Liver (tissue), 3 donors: ENCODE data around the gene FER.
"Not testable (repeated sequence)": the region's sequence is repeated elsewhere in the genome, so short reads cannot be mapped to it uniquely, and the experiment has no call there.

ENCODE experiments used
- ATF3 ChIP-seq: IDR thresholded peaks from 2 replicates; pipeline ENCODE4 v1.6.1; 2016; ENCODE audit warnings: antibody characterized with exemption
- CTCF ChIP-seq: fragments of 150-350 bp; IDR thresholded peaks from 2 replicates; pipeline ENCODE4 v1.5.1; 2017; ENCODE audit warnings: improper control_type of control experiment, low read depth, low read length; ENCODE audit not compliant: missing input control
- GABPA ChIP-seq, 2 donors: IDR thresholded peaks in 1 of 2; conservative IDR thresholded peaks in 1 of 2; 2 replicates each; pipeline ENCODE4 v1.6.1; 2016; ENCODE audit warnings: antibody characterized with exemption in 2 of 2, mild to moderate bottlenecking in 1 of 2, moderate library complexity in 1 of 2
- SP1 ChIP-seq: IDR thresholded peaks from 2 replicates; pipeline ENCODE4 v1.6.1; 2018; ENCODE audit warnings: antibody characterized with exemption, mild to moderate bottlenecking
- donor health status: healthy.
- donor health status: healthy.

GRCh38 chr5:109025729-109026128, 278.0 kb downstream of the FER start:
- TF ChIP-seq CTCF; GABPA (IDR thresholded peaks at IDR 0.05 in 1 of 2, conservative IDR thresholded peaks at IDR 0.05 in 1 of 2); SP1; ATF3: not testable (repeated sequence)
